GM18498 (cell line): ENCODE data around the gene PGP.
A peak's percentile ranks its signal among the peaks of the same experiment; 100 is the strongest.

Source experiments
- ATAC-seq: cut with Tn5 transposase; IDR thresholded peaks from one replicate; pipeline ENCODE4 v1.9.1; 2021; ENCODE audit warnings: mild to moderate bottlenecking, moderate library complexity; ENCODE audit not compliant: unreplicated experiment

PGP gene

GRCh38 chr16:2237493-2238149 is 23.0 kb upstream of the PGP start:
- ATAC-seq = no peak

- ATAC-seq = no peak
These were observed 22.5 kb upstream of the PGP start for GRCh38 chr16:2237102-2237482.

- ATAC-seq = no peak
These were observed 21.9 kb upstream of the PGP start, which contains the start of gene DNASE1L2 for GRCh38 chr16:2236337-2237101. Gene DNASE1L2, plus strand, starts transcription at chr16:2236444. Its CDS starts 373 bp downstream, at chr16:2236817.

GRCh38 chr16:2235695-2236336 is 21.2 kb upstream of the PGP start:
- no peak for ATAC-seq

- no peak for ATAC-seq
These were observed 20.6 kb upstream of the PGP start for GRCh38 chr16:2235234-2235651.

GRCh38 chr16:2234813-2235170 is 20.2 kb upstream of the PGP start:
- ATAC-seq = no peak

- ATAC-seq = no peak
These were observed 19.5 kb upstream of the PGP start for GRCh38 chr16:2233872-2234812.

- no peak for ATAC-seq
These were observed 18.6 kb upstream of the PGP start for GRCh38 chr16:2233046-2233775.

GRCh38 chr16:2232094-2232990 is 17.7 kb upstream of the PGP start:
- no peak for ATAC-seq

- ATAC-seq = no peak
These were observed 16.6 kb upstream of the PGP start for GRCh38 chr16:2231016-2231931.

GRCh38 chr16:2230376-2230775 is 15.7 kb upstream of the PGP start:
- ATAC-seq = no peak

- no peak for ATAC-seq
These were observed 15.1 kb upstream of the PGP start for GRCh38 chr16:2229632-2230250.

GRCh38 chr16:2229091-2229490 is 14.5 kb upstream of the PGP start:
- no peak for ATAC-seq

- no peak for ATAC-seq
These were observed 13.7 kb upstream of the PGP start for GRCh38 chr16:2228161-2228824.

- ATAC-seq = no peak
These were observed 12.3 kb upstream of the PGP start for GRCh38 chr16:2226918-2227317.

GRCh38 chr16:2226245-2226793 is 11.7 kb upstream of the PGP start:
- no peak for ATAC-seq

GRCh38 chr16:2223942-2224486 is 9.4 kb upstream of the PGP start:
- peak; percentile 14 for ATAC-seq
